ENCODE results near the gene PRDM5. TPM values are rescaled to one million over a fixed set of nuclear protein-coding genes. Genes with fewer than 3 reads are reported as not detected.
"Not testable (repeated sequence)": the region's sequence is repeated elsewhere in the genome, so short reads cannot be mapped to it uniquely, and the experiment has no call there.

PRDM5 gene
- polyA plus RNA-seq, 2 donors = 1.4 TPM

- no peak overlapping the region for H3K27ac ChIP-seq (ENCODE audit: low read depth in 2 of 2, low read length in 1 of 2)
Observed at GRCh38 chr4:120671538-120671937, 251.0 kb downstream of the PRDM5 start.

GRCh38 chr4:120667102-120667501 lies 255.4 kb downstream of the PRDM5 start:
- H3K4me3 ChIP-seq (ENCODE audit: low read depth in 1 of 2, low read length in 2 of 2) = no peak overlapping the region
- WGBS, 2 donors = 79 to 81% methylated on average over 3 of the region's 3 CpGs
- H3K36me3 ChIP-seq (ENCODE audit: control insufficient read depth in 2 of 2, insufficient read depth in 2 of 2, low read length in 1 of 2) = no peaks in the 10 kb centered on the region
- no peak overlapping the region for H3K27ac ChIP-seq (ENCODE audit: low read depth in 2 of 2, low read length in 1 of 2)
- no peaks in the 10 kb centered on the region for H3K27me3 ChIP-seq (ENCODE audit: control insufficient read depth in 1 of 2, insufficient read depth in 2 of 2, low read length in 2 of 2)
- H3K9me3 ChIP-seq (ENCODE audit: control insufficient read depth in 2 of 2, insufficient read depth in 1 of 2, low read depth in 1 of 2, low read length in 1 of 2) = peaks cover 0 to 3% of the 10 kb centered on the region in 2 donors
- no peaks in the 10 kb centered on the region for H3K4me1 ChIP-seq (ENCODE audit: control insufficient read depth in 2 of 2, insufficient read depth in 2 of 2, low read length in 1 of 2)

More at GRCh38 chr4:120671538-120671937, 251.0 kb downstream of the PRDM5 start:
- Histone ChIP-seq H3K27me3 (ENCODE audit: control insufficient read depth in 1 of 2, insufficient read depth in 2 of 2, low read length in 2 of 2) (no peaks in the 10 kb centered on the region), H3K4me1 (ENCODE audit: control insufficient read depth in 2 of 2, insufficient read depth in 2 of 2, low read length in 1 of 2) (no peaks in the 10 kb centered on the region), H3K9me3 (ENCODE audit: control insufficient read depth in 2 of 2, insufficient read depth in 1 of 2, low read depth in 1 of 2, low read length in 1 of 2) (peaks cover 0 to 3% of the 10 kb centered on the region in 2 donors), H3K4me3 (ENCODE audit: low read depth in 1 of 2, low read length in 2 of 2) (no peak overlapping the region), H3K36me3 (ENCODE audit: control insufficient read depth in 2 of 2, insufficient read depth in 2 of 2, low read length in 1 of 2) (no peaks in the 10 kb centered on the region)
- 83 to 88% methylated on average over 3 of the region's 3 CpGs for WGBS, 2 donors

- WGBS, 2 donors = 77 to 80% methylated on average over 3 of the region's 3 CpGs
Observed at GRCh38 chr4:120664851-120665250, 257.7 kb downstream of the PRDM5 start.

GRCh38 chr4:120659616-120660170 lies 262.8 kb downstream of the PRDM5 start:
- Histone ChIP-seq H3K9me3 (ENCODE audit: control insufficient read depth in 2 of 2, insufficient read depth in 1 of 2, low read depth in 1 of 2, low read length in 1 of 2) (no peaks in the 10 kb centered on the region), H3K27me3 (ENCODE audit: control insufficient read depth in 1 of 2, insufficient read depth in 2 of 2, low read length in 2 of 2) (no peaks in the 10 kb centered on the region), H3K36me3 (ENCODE audit: control insufficient read depth in 2 of 2, insufficient read depth in 2 of 2, low read length in 1 of 2) (no peaks in the 10 kb centered on the region), H3K4me3 (ENCODE audit: low read depth in 1 of 2, low read length in 2 of 2) (no peak overlapping the region), H3K27ac (ENCODE audit: low read depth in 2 of 2, low read length in 1 of 2) (no peak overlapping the region), H3K4me1 (ENCODE audit: control insufficient read depth in 2 of 2, insufficient read depth in 2 of 2, low read length in 1 of 2) (peaks cover 0 to 2% of the 10 kb centered on the region in 2 donors)
- 76 to 80% methylated on average over 7 of the region's 7 CpGs for WGBS, 2 donors

More at GRCh38 chr4:120664851-120665250, 257.7 kb downstream of the PRDM5 start:
- Histone ChIP-seq H3K4me3 (ENCODE audit: low read depth in 1 of 2, low read length in 2 of 2) (no peak overlapping the region), H3K9me3 (ENCODE audit: control insufficient read depth in 2 of 2, insufficient read depth in 1 of 2, low read depth in 1 of 2, low read length in 1 of 2) (no peaks in the 10 kb centered on the region), H3K4me1 (ENCODE audit: control insufficient read depth in 2 of 2, insufficient read depth in 2 of 2, low read length in 1 of 2) (no peaks in the 10 kb centered on the region), H3K27me3 (ENCODE audit: control insufficient read depth in 1 of 2, insufficient read depth in 2 of 2, low read length in 2 of 2) (no peaks in the 10 kb centered on the region), H3K27ac (ENCODE audit: low read depth in 2 of 2, low read length in 1 of 2) (no peak overlapping the region), H3K36me3 (ENCODE audit: control insufficient read depth in 2 of 2, insufficient read depth in 2 of 2, low read length in 1 of 2) (no peaks in the 10 kb centered on the region)

- Histone ChIP-seq H3K4me1 (ENCODE audit: control insufficient read depth in 2 of 2, insufficient read depth in 2 of 2, low read length in 1 of 2) (peaks cover 0 to 2% of the 10 kb centered on the region in 2 donors), H3K9me3 (ENCODE audit: control insufficient read depth in 2 of 2, insufficient read depth in 1 of 2, low read depth in 1 of 2, low read length in 1 of 2) (no peaks in the 10 kb centered on the region), H3K4me3 (ENCODE audit: low read depth in 1 of 2, low read length in 2 of 2) (no peak overlapping the region), H3K27ac (ENCODE audit: low read depth in 2 of 2, low read length in 1 of 2) (no peak overlapping the region), H3K36me3 (ENCODE audit: control insufficient read depth in 2 of 2, insufficient read depth in 2 of 2, low read length in 1 of 2) (no peaks in the 10 kb centered on the region), H3K27me3 (ENCODE audit: control insufficient read depth in 1 of 2, insufficient read depth in 2 of 2, low read length in 2 of 2) (no peaks in the 10 kb centered on the region)
- WGBS, 2 donors = 58 to 65% methylated on average over 7 of the region's 7 CpGs
Observed at GRCh38 chr4:120658772-120659171, 263.8 kb downstream of the PRDM5 start.

GRCh38 chr4:120653804-120654573 lies 268.5 kb downstream of the PRDM5 start:
- Histone ChIP-seq H3K27me3 (ENCODE audit: control insufficient read depth in 1 of 2, insufficient read depth in 2 of 2, low read length in 2 of 2) (no peaks in the 10 kb centered on the region), H3K4me1 (ENCODE audit: control insufficient read depth in 2 of 2, insufficient read depth in 2 of 2, low read length in 1 of 2) (no peaks in the 10 kb centered on the region), H3K27ac (ENCODE audit: low read depth in 2 of 2, low read length in 1 of 2) (no peak overlapping the region), H3K4me3 (ENCODE audit: low read depth in 1 of 2, low read length in 2 of 2) (no peak overlapping the region), H3K9me3 (ENCODE audit: control insufficient read depth in 2 of 2, insufficient read depth in 1 of 2, low read depth in 1 of 2, low read length in 1 of 2) (no peaks in the 10 kb centered on the region), H3K36me3 (ENCODE audit: control insufficient read depth in 2 of 2, insufficient read depth in 2 of 2, low read length in 1 of 2) (no peaks in the 10 kb centered on the region)
- 91 to 95% methylated on average over 2 of the region's 2 CpGs for WGBS, 2 donors

- H3K9me3 ChIP-seq (ENCODE audit: control insufficient read depth in 2 of 2, insufficient read depth in 1 of 2, low read depth in 1 of 2, low read length in 1 of 2); H3K4me3 ChIP-seq (ENCODE audit: low read depth in 1 of 2, low read length in 2 of 2); H3K36me3 ChIP-seq (ENCODE audit: control insufficient read depth in 2 of 2, insufficient read depth in 2 of 2, low read length in 1 of 2); H3K27ac ChIP-seq (ENCODE audit: low read depth in 2 of 2, low read length in 1 of 2); H3K27me3 ChIP-seq (ENCODE audit: control insufficient read depth in 1 of 2, insufficient read depth in 2 of 2, low read length in 2 of 2); H3K4me1 ChIP-seq (ENCODE audit: control insufficient read depth in 2 of 2, insufficient read depth in 2 of 2, low read length in 1 of 2): not testable (repeated sequence)
- WGBS, 2 donors = 92 to 95% methylated on average over 4 to 8 of the region's 10 CpGs
Observed at GRCh38 chr4:120648336-120648735, 274.2 kb downstream of the PRDM5 start.

Other genes with a start within 250 kb of the PRDM5 start
- 1 to 10 TPM in 1 of 2 donors, under 1 TPM in 1; 0.29 to 1.1 TPM for gene NDNF, start 149.8 kb upstream of the PRDM5 start, polyA plus RNA-seq
- gene TNIP3, start 241.6 kb upstream of the PRDM5 start, polyA plus RNA-seq = under 1 TPM in 1 of 2 donors, not detected in 1; 0.06 TPM